ENCODE data around the gene PAEP.

The PAEP gene

DNA sequence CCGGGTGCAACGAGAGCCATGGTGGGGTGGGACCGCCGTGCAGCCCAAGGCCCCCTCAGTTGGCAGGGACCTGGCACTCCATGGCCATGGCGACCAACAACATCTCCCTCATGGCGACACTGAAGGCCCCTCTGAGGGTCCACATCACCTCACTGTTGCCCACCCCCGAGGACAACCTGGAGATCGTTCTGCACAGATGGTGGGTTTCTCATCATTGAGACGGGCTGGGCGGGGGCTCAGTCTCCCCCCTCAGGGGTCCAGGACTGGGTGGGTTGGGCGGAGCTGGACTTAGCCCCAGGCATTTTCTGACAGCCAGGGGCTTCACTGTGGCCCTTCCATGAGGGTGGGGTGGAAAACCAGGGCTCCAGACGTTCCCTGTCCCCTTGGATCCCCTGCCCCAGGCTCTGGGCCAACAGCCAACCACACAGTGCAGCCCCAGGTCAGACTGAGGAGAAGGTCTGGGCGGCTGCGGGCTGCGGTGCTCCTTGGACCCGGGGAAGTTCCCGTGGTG is 734 bp downstream of the PAEP start:
- TF ChIP-seq, protein P1, sequence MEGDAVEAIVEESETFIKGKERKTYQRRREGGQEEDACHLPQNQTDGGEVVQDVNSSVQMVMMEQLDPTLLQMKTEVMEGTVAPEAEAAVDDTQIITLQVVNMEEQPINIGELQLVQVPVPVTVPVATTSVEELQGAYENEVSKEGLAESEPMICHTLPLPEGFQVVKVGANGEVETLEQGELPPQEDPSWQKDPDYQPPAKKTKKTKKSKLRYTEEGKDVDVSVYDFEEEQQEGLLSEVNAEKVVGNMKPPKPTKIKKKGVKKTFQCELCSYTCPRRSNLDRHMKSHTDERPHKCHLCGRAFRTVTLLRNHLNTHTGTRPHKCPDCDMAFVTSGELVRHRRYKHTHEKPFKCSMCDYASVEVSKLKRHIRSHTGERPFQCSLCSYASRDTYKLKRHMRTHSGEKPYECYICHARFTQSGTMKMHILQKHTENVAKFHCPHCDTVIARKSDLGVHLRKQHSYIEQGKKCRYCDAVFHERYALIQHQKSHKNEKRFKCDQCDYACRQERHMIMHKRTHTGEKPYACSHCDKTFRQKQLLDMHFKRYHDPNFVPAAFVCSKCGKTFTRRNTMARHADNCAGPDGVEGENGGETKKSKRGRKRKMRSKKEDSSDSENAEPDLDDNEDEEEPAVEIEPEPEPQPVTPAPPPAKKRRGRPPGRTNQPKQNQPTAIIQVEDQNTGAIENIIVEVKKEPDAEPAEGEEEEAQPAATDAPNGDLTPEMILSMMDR (IDR thresholded peaks at IDR 0.05; ENCODE audit: borderline replicate concordance, insufficient read depth, low read depth, low read length): no peak
- no peak overlapping the region for H3K4me3 ChIP-seq (ENCODE audit: low read depth, low read length)

- no peak overlapping the region for H3K4me3 ChIP-seq (ENCODE audit: low read depth, low read length)
- TF ChIP-seq, protein P1 (IDR thresholded peaks at IDR 0.05; ENCODE audit: borderline replicate concordance, insufficient read depth, low read depth, low read length): no peak
Measured at GRCh38 chr9:135563039-135563476, 1.5 kb downstream of the PAEP start.

- H3K4me3 ChIP-seq (ENCODE audit: low read depth, low read length): no peak overlapping the region
- TF ChIP-seq, protein P1 (IDR thresholded peaks at IDR 0.05; ENCODE audit: borderline replicate concordance, insufficient read depth, low read depth, low read length): no peak
Measured at GRCh38 chr9:135563858-135564257, 2.3 kb downstream of the PAEP start.

DNA sequence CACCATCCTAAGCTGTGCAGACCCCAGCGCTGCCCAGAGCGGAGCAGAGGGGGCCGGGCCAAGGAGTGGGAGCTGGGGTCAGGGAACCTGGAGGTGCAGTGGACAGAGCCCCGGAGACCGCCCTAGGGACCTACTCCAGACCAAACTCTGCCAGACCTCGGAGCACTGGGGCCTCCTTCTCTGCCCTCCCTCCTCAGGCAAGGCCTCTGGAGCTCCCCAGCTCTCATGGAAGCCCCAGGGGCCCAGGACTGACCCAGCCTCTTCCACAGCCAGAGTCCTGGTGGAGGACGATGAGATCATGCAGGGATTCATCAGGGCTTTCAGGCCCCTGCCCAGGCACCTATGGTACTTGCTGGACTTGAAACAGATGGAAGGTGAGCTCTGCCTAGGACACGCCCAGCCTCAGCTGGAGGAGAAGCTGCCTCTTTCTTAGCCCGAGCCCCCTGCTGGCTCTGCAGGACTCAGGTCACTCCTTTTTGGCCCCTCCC is 3.6 kb downstream of the PAEP start:
- H3K4me3 ChIP-seq (ENCODE audit: low read depth, low read length): no peak overlapping the region
- TF ChIP-seq, protein P1 (IDR thresholded peaks at IDR 0.05; ENCODE audit: borderline replicate concordance, insufficient read depth, low read depth, low read length): no peak

DNA sequence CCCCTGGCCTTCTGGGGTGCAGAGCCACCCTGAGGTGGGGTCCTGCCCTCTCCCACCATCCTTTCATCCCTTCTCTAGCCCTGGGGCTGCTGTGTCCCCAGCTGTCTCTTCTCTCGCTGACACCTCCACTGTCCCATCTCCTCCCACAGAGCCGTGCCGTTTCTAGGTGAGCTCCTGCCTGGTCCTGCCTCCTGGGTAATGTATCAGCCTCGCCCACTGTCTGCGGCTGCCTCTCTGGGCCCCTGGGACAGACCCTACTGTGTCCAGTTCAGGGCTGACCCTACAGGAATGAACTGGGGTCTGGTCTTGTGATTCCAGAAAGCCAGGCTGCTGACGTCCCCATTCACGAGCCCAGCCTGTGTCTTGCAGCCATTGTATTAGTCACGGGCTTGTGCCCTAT is 4.1 kb downstream of the PAEP start:
- no peak overlapping the region for H3K4me3 ChIP-seq (ENCODE audit: low read depth, low read length)
- TF ChIP-seq, protein P1 (IDR thresholded peaks at IDR 0.05; ENCODE audit: borderline replicate concordance, insufficient read depth, low read depth, low read length): no peak

DNA sequence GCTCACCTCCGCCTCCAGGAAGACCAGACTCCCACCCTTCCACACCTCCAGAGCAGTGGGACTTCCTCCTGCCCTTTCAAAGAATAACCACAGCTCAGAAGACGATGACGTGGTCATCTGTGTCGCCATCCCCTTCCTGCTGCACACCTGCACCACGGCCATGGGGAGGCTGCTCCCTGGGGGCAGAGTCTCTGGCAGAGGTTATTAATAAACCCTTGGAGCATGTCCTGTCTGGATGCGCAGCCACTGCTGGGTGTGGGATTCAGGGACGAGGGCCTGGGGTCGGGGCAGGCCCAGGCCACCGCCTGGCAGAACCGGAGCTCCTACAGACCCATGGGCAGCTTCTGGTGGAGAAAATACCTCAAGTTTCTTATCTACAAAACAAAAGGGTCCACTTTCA is 5.0 kb downstream of the PAEP start:
- H3K4me3 ChIP-seq (ENCODE audit: low read depth, low read length): no peak overlapping the region
- TF ChIP-seq, protein P1 (IDR thresholded peaks at IDR 0.05; ENCODE audit: borderline replicate concordance, insufficient read depth, low read depth, low read length): no peak

- no peak overlapping the region for H3K4me3 ChIP-seq (ENCODE audit: low read depth, low read length)
- TF ChIP-seq, protein P1 (IDR thresholded peaks at IDR 0.05; ENCODE audit: borderline replicate concordance, insufficient read depth, low read depth, low read length): no peak
Measured at GRCh38 chr9:135567311-135567710, 5.8 kb downstream of the PAEP start.

All from GM12875 (cell line).